HCT116 (cell line): Measurements from ENCODE around the gene DHRS12. TPM values are rescaled to one million over a fixed set of nuclear protein-coding genes. Genes with fewer than 3 reads are reported as not detected.

Experiments
- ATAC-seq: fragments of 200-7000 bp; cut with Tn5 transposase; 2 replicates; pipeline ENCODE4 v1.9.1; 2020; ENCODE audit warnings: mild to moderate bottlenecking, moderate library complexity
- BruUV-seq: library from RNA; stranded (reverse); fragments of 400-500 nt; replicated peaks from 2 replicates; lab custom pipeline; 2021; lab: Mats Ljungman, UMichigan
- CTCF ChIA-PET: fragments of 300-600 bp; sonication (Branson Sonifier 250); formaldehyde crosslinking; loops from one replicate; lab custom pipeline; 2021; ENCODE audit warnings: antibody characterized with exemption; lab: Charles Lee
- POLR2A ChIA-PET: fragments of 300-600, 350-600 bp; sonication (Branson Sonifier 250); formaldehyde crosslinking; loops from one replicate; lab custom pipeline; 2021; ENCODE audit warnings: antibody characterized with exemption; lab: Charles Lee
- RAD21 ChIA-PET, 2 experiments: fragments of 300-600 bp; sonication (Branson Sonifier 250); formaldehyde crosslinking; loops; one replicate each; lab custom pipeline; 2023; ENCODE audit warnings: low total read pairs in 2 of 2; ENCODE audit not compliant: uncharacterized antibody in 2 of 2, unreplicated experiment in 2 of 2, low non-redundant PET in 1 of 2; lab: Charles Lee
- DNase-seq: peaks from one replicate; pipeline ENCODE4 v3.0.0-alpha.2; 2010; ENCODE audit warnings: low read depth, low spot score
- H2AFZ ChIP-seq: fragments of 200-600 bp; shearing (Covaris generic), sonication (generic); 2 replicates; pipeline ENCODE4 v1.6.1; 2017; ENCODE audit warnings: low read depth, mixed run types, mixed read lengths, antibody characterized with exemption, low read length; ENCODE audit not compliant: poor library complexity, severe bottlenecking
- H3K27ac ChIP-seq: 2 replicates; pipeline ENCODE4 v1.5.1; 2012; ENCODE audit warnings: low read depth, low read length
- H3K27me3 ChIP-seq: fragments of 200-600 bp; sonication (generic); 2 replicates; pipeline ENCODE4 v1.6.1; 2016; ENCODE audit warnings: mixed run types, low read length, mixed read lengths; ENCODE audit not compliant: insufficient read depth
- H3K36me3 ChIP-seq, 2 experiments: fragments of 200-500 bp in 1 of 2; fragments of 200-600 bp in 1 of 2; sonication (Bioruptor generic) in 1 of 2; sonication (generic) in 1 of 2; 2 replicates each; pipeline versions ENCODE4 v1.5.1 to v1.6.1; 2014 to 2016; ENCODE audit warnings: low read length in 2 of 2, inconsistent platforms in 1 of 2, mixed read lengths in 1 of 2, mixed run types in 1 of 2; ENCODE audit not compliant: insufficient read depth in 2 of 2, control insufficient read depth in 1 of 2
- H3K4me1 ChIP-seq, 2 experiments: fragments of 200-600 bp in 1 of 2; sonication (generic) in 1 of 2; 2 replicates each; pipeline versions ENCODE4 v1.5.1 to v1.6.1; 2012 to 2017; ENCODE audit warnings: low read length in 2 of 2, inconsistent platforms in 1 of 2, mild to moderate bottlenecking in 1 of 2, mixed read lengths in 1 of 2, mixed run types in 1 of 2, moderate library complexity in 1 of 2; ENCODE audit not compliant: insufficient read depth in 2 of 2, control insufficient read depth in 1 of 2
- H3K4me2 ChIP-seq: fragments of 200-600 bp; sonication (generic); 2 replicates; pipeline ENCODE4 v1.6.1; 2017; ENCODE audit warnings: mixed run types, low read length, mixed read lengths
- H3K4me3 ChIP-seq, 2 experiments: fragments of 200-600 bp in 1 of 2; sonication (generic) in 1 of 2; replicated peaks in 1 of 2; 2 replicates each; pipeline ENCODE4 v1.5.1; 2011 to 2016; ENCODE audit warnings: low read length in 2 of 2, control low read depth in 1 of 2, low read depth in 1 of 2, mild to moderate bottlenecking in 1 of 2, mixed read lengths in 1 of 2, mixed run types in 1 of 2
- H3K79me2 ChIP-seq: fragments of 200-600 bp; sonication (generic); 2 replicates; pipeline ENCODE4 v1.6.1; 2017; ENCODE audit warnings: mild to moderate bottlenecking, mixed run types, low read length, moderate library complexity, mixed read lengths; ENCODE audit not compliant: insufficient read depth
- H3K9ac ChIP-seq: fragments of 200-600 bp; sonication (generic); 2 replicates; pipeline ENCODE4 v1.6.1; 2016; ENCODE audit warnings: low read length, mixed read lengths
- H3K9me2 ChIP-seq: fragments of 200-600 bp; sonication (generic), shearing (Covaris generic); 2 replicates; pipeline ENCODE4 v1.6.1; 2017; ENCODE audit warnings: mixed run types, mild to moderate bottlenecking, moderate library complexity; ENCODE audit not compliant: insufficient read depth
- H3K9me3 ChIP-seq, 2 experiments: fragments of 200-500 bp in 1 of 2; fragments of 200-600 bp in 1 of 2; sonication (Bioruptor generic) in 1 of 2; sonication (generic) in 1 of 2; 2 replicates each; pipeline ENCODE4 v1.6.1; 2014 to 2017; ENCODE audit warnings: low read length in 2 of 2, mixed read lengths in 2 of 2, inconsistent platforms in 1 of 2, low read depth in 1 of 2, mild to moderate bottlenecking in 1 of 2, mixed run types in 1 of 2, moderate library complexity in 1 of 2; ENCODE audit not compliant: control insufficient read depth in 1 of 2, insufficient read depth in 1 of 2
- H4K20me1 ChIP-seq: fragments of 200-600 bp; sonication (generic), shearing (Covaris generic); 2 replicates; pipeline ENCODE4 v1.6.1; 2017; ENCODE audit warnings: mixed run types, mild to moderate bottlenecking, moderate library complexity; ENCODE audit not compliant: insufficient read depth
- ATF3 ChIP-seq: IDR thresholded peaks from 2 replicates; pipeline ENCODE4 v1.6.1; 2012
- CBX3 ChIP-seq: IDR thresholded peaks from 2 replicates; pipeline ENCODE4 v1.6.1; 2012; ENCODE audit warnings: low read depth
- CEBPB ChIP-seq: IDR thresholded peaks from 2 replicates; pipeline ENCODE4 v1.6.1; 2012; ENCODE audit warnings: low read depth
- CTCF ChIP-seq, 3 experiments: fragments of 200-600 bp in 1 of 3; sonication (generic) in 1 of 3; IDR thresholded peaks in 2 of 3; conservative IDR thresholded peaks in 1 of 3; 2 replicates each; pipeline ENCODE4 v1.5.1; 2012 to 2017; ENCODE audit warnings: low read depth in 2 of 3, low read length in 2 of 3, antibody characterized with exemption in 1 of 3, borderline replicate concordance in 1 of 3, control low read depth in 1 of 3, mild to moderate bottlenecking in 1 of 3, mixed read lengths in 1 of 3, mixed run types in 1 of 3, moderate library complexity in 1 of 3; ENCODE audit not compliant: insufficient read depth in 1 of 3
- ELF1 ChIP-seq: IDR thresholded peaks from 2 replicates; pipeline ENCODE4 v1.6.1; 2012; ENCODE audit warnings: low read depth, borderline replicate concordance
- EZH2 ChIP-seq: fragments of 200-600 bp; sonication (generic); IDR thresholded peaks from 2 replicates; pipeline ENCODE4 v1.6.1; 2017; ENCODE audit warnings: antibody characterized with exemption, mixed run types
- EZH2phosphoT487 ChIP-seq: fragments of 200-600 bp; IDR thresholded peaks from 2 replicates; pipeline ENCODE4 v1.6.1; 2018; ENCODE audit warnings: antibody characterized with exemption, borderline replicate concordance
- FOSL1 ChIP-seq: IDR thresholded peaks from 2 replicates; pipeline ENCODE4 v1.6.1; 2012; ENCODE audit warnings: low read depth
- JUND ChIP-seq: IDR thresholded peaks from 2 replicates; pipeline ENCODE4 v1.6.1; 2012
- POLR2AphosphoS5 ChIP-seq: IDR thresholded peaks from 2 replicates; pipeline ENCODE4 v1.6.1; 2011; ENCODE audit warnings: mild to moderate bottlenecking, low read depth, low read length, moderate library complexity
- SIN3A ChIP-seq: IDR thresholded peaks from 2 replicates; pipeline ENCODE4 v1.6.1; 2012; ENCODE audit warnings: low read depth
- SRF ChIP-seq: IDR thresholded peaks from 2 replicates; pipeline ENCODE4 v1.6.1; 2012; ENCODE audit warnings: low read depth
- TCF7L2 ChIP-seq: IDR thresholded peaks from 2 replicates; pipeline ENCODE4 v1.7.0; 2011; ENCODE audit warnings: borderline replicate concordance, inconsistent platforms; ENCODE audit not compliant: insufficient read depth, insufficient read length; ENCODE audit errors: extremely low read depth
- YY1 ChIP-seq: IDR thresholded peaks from 2 replicates; pipeline ENCODE4 v1.6.1; 2011; ENCODE audit warnings: low read length, low read depth, moderate library complexity, mild to moderate bottlenecking; ENCODE audit not compliant: insufficient replicate concordance; ENCODE audit errors: extremely low read depth
- ZBTB33 ChIP-seq: IDR thresholded peaks from 2 replicates; pipeline ENCODE4 v1.6.1; 2011; ENCODE audit warnings: mild to moderate bottlenecking, low read length, moderate library complexity; ENCODE audit not compliant: insufficient replicate concordance; ENCODE audit errors: extremely low read depth
- ZFX ChIP-seq: fragments of 450-650 bp; IDR thresholded peaks from 2 replicates; pipeline ENCODE4 v1.6.1; 2017
- ZNF274 ChIP-seq: fragments of 200-500 bp; sonication (Bioruptor generic); IDR thresholded peaks from 2 replicates; pipeline ENCODE4 v1.6.1; 2014; ENCODE audit warnings: mild to moderate bottlenecking, low read depth, low read length, inconsistent platforms
- intact Hi-C: fragments of 100-400 bp; cut with micrococcal nuclease; formaldehyde crosslinking; loops from 2 replicates; pipeline ENCODE4 v1.10.0; 2022
- total RNA-seq: library from RNA; stranded (reverse); gene quantifications from one replicate; pipeline ENCODE4 v1.2.1, GENCODE V29; 2021; ENCODE audit not compliant: unreplicated experiment
- TF ChIP-seq, protein P1 (sequence below): IDR thresholded peaks from 2 replicates; pipeline ENCODE4 v1.6.1; 2012; ENCODE audit warnings: low read depth
- TF ChIP-seq, protein P2 (sequence below): IDR thresholded peaks from 2 replicates; pipeline ENCODE4 v1.6.1; 2012

The DHRS12 gene
- total RNA-seq, 1 experiment from 2014 or later = 3.9 TPM

DNA sequence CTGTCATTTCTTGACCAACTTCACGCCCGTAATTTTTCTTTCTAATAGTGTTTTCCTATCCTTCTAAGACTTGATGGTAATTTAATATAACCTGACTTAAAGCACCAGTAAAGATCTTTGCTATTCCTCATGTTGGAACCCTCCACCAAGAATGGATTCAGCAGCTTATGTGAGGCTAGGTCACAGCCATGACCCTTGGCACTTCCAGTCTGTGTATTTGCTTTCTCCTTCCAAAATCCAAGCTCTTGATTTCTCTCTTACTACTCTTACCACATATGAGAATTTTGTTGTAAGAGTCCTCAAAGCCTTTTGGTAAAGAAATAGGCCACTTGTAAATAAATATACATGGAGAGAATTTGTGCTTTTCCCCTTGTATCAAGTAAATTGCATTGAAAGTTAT, 61.4 kb downstream of the DHRS12 start (continued):
- TF ChIP-seq ZNF274 = no peak

GRCh38 chr13:51742031-51742430, 61.9 kb downstream of the DHRS12 start:
- CTCF ChIA-PET = interaction anchor here (1.1 to 1.3 kb wide), 2 partner anchors 25 to 307 kb away, joined by 3 read pairs; no protein-coding TSS in a partner anchor
- H3K27me3 ChIP-seq = no peaks in the 10 kb centered on the region

More at GRCh38 chr13:51742031-51742430, 61.9 kb downstream of the DHRS12 start:
- H4K20me1 ChIP-seq = no peaks in the 10 kb centered on the region
- H3K9me2 ChIP-seq = no peaks in the 10 kb centered on the region
- no peak overlapping the region for H2AFZ ChIP-seq
- DNase-seq (no peak), ATAC-seq (no peak)
- no TSS peak for BruUV-seq
- H3K9ac ChIP-seq = no peak overlapping the region
- POLR2A ChIA-PET = no interaction called here
- RAD21 ChIA-PET = no interaction called here
- no peaks in the 10 kb centered on the region for H3K36me3 ChIP-seq
- no peaks in the 10 kb centered on the region; a peak in 1 of 4 replicates for H3K9me3 ChIP-seq
- no peaks in the 10 kb centered on the region for H3K79me2 ChIP-seq
- H3K4me3 ChIP-seq = no peak overlapping the region
- H3K4me1 ChIP-seq = no peaks in the 10 kb centered on the region
- TF ChIP-seq EZH2 = no peak
- no peak for TF ChIP-seq CBX3
- no peak for TF ChIP-seq ELF1
- no peak for TF ChIP-seq YY1
- no peak for TF ChIP-seq ATF3
- no peak for TF ChIP-seq CTCF (IDR thresholded peaks at IDR 0.05 in 2 of 3, conservative IDR thresholded peaks at IDR 0.05 in 1 of 3; ENCODE audit: borderline replicate concordance in 1 of 3, insufficient read depth in 1 of 3, low read depth in 2 of 3, low read length in 2 of 3)
- no peak for TF ChIP-seq ZBTB33
- no peak for TF ChIP-seq ZFX
- TF ChIP-seq POLR2AphosphoS5 = no peak
- no peak for TF ChIP-seq SRF
- no peak for TF ChIP-seq SIN3A
- TF ChIP-seq FOSL1 = no peak
- TF ChIP-seq, protein P1, sequence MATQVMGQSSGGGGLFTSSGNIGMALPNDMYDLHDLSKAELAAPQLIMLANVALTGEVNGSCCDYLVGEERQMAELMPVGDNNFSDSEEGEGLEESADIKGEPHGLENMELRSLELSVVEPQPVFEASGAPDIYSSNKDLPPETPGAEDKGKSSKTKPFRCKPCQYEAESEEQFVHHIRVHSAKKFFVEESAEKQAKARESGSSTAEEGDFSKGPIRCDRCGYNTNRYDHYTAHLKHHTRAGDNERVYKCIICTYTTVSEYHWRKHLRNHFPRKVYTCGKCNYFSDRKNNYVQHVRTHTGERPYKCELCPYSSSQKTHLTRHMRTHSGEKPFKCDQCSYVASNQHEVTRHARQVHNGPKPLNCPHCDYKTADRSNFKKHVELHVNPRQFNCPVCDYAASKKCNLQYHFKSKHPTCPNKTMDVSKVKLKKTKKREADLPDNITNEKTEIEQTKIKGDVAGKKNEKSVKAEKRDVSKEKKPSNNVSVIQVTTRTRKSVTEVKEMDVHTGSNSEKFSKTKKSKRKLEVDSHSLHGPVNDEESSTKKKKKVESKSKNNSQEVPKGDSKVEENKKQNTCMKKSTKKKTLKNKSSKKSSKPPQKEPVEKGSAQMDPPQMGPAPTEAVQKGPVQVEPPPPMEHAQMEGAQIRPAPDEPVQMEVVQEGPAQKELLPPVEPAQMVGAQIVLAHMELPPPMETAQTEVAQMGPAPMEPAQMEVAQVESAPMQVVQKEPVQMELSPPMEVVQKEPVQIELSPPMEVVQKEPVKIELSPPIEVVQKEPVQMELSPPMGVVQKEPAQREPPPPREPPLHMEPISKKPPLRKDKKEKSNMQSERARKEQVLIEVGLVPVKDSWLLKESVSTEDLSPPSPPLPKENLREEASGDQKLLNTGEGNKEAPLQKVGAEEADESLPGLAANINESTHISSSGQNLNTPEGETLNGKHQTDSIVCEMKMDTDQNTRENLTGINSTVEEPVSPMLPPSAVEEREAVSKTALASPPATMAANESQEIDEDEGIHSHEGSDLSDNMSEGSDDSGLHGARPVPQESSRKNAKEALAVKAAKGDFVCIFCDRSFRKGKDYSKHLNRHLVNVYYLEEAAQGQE = no peak
- no peak for TF ChIP-seq CEBPB
- TF ChIP-seq, protein P2, sequence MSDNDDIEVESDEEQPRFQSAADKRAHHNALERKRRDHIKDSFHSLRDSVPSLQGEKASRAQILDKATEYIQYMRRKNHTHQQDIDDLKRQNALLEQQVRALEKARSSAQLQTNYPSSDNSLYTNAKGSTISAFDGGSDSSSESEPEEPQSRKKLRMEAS = no peak
- no peak for TF ChIP-seq ZNF274
- no peak for TF ChIP-seq JUND
- TF ChIP-seq TCF7L2 = no peak
- TF ChIP-seq EZH2phosphoT487 = no peak
- H3K4me2 ChIP-seq = no peak overlapping the region
- intact Hi-C loops = no loop called here
- no peak overlapping the region for H3K27ac ChIP-seq
